CD8-positive, alpha-beta memory T cell (primary cell): ENCODE results near the gene ADIRF. TPM values are rescaled to one million over a fixed set of nuclear protein-coding genes. Genes with fewer than 3 reads are reported as not detected.
A peak's percentile ranks its signal among the peaks of the same experiment; 100 is the strongest.
"Not testable (repeated sequence)": the region's sequence is repeated elsewhere in the genome, so short reads cannot be mapped to it uniquely, and the experiment has no call there.

ENCODE experiments used
- CTCF ChIA-PET: fragments of 350-600 bp; sonication (Branson Sonifier 250); formaldehyde crosslinking; loops from one replicate; lab custom pipeline; 2021; ENCODE audit warnings: antibody characterized with exemption; lab: Charles Lee
- POLR2A ChIA-PET: fragments of 350-600 bp; sonication (Branson Sonifier 250); formaldehyde crosslinking; loops from one replicate; lab custom pipeline; 2021; ENCODE audit warnings: antibody characterized with exemption; lab: Charles Lee
- DNase-seq, 5 donors: peaks; one replicate each; pipeline versions ENCODE4 v3.0.0 to v3.0.0-alpha.2; 2020 to 2022; ENCODE audit warnings: mixed read lengths in 1 of 5
- H3K27ac ChIP-seq: one replicate; pipeline ENCODE4 v1.7.0; 2013; ENCODE audit warnings: low read depth, mild to moderate bottlenecking, low read length, moderate library complexity
- H3K27me3 ChIP-seq: 2 replicates; pipeline ENCODE4 v1.7.0; 2013; ENCODE audit warnings: low read length, mild to moderate bottlenecking; ENCODE audit not compliant: insufficient read depth, poor library complexity, severe bottlenecking
- H3K36me3 ChIP-seq: 2 replicates; pipeline ENCODE4 v1.7.0; 2013; ENCODE audit warnings: mild to moderate bottlenecking, low read length, moderate library complexity; ENCODE audit not compliant: insufficient read depth
- H3K4me1 ChIP-seq: 2 replicates; pipeline ENCODE4 v1.7.0; 2013; ENCODE audit warnings: mild to moderate bottlenecking, low read length, moderate library complexity; ENCODE audit not compliant: insufficient read depth
- H3K4me3 ChIP-seq: 2 replicates; pipeline ENCODE4 v1.7.0; 2013; ENCODE audit warnings: mild to moderate bottlenecking, low read length
- H3K9me3 ChIP-seq: 2 replicates; pipeline ENCODE4 v1.7.0; 2013; ENCODE audit warnings: mild to moderate bottlenecking, low read length
- H3K27ac Mint-ChIP-seq, 8 donors: one replicate each; pipeline ENCODE4 v1.8.0; 2020 to 2021; ENCODE audit warnings: mixed read lengths in 8 of 8, mild to moderate bottlenecking in 6 of 8, inconsistent platforms in 3 of 8, moderate library complexity in 3 of 8
- H3K27me3 Mint-ChIP-seq, 2 donors: one replicate each; pipeline ENCODE4 v1.8.0; 2020 to 2021; ENCODE audit warnings: mixed read lengths in 2 of 2, mild to moderate bottlenecking in 1 of 2, moderate library complexity in 1 of 2
- H3K36me3 Mint-ChIP-seq, 3 donors: one replicate each; pipeline ENCODE4 v1.8.0; 2020 to 2021; ENCODE audit warnings: mixed read lengths in 3 of 3, inconsistent platforms in 1 of 3, mild to moderate bottlenecking in 1 of 3
- H3K4me1 Mint-ChIP-seq, 3 donors: one replicate each; pipeline ENCODE4 v1.8.0; 2020 to 2021; ENCODE audit warnings: mixed read lengths in 3 of 3, inconsistent platforms in 1 of 3, mild to moderate bottlenecking in 1 of 3
- H3K4me3 Mint-ChIP-seq, 7 donors: one replicate each; pipeline ENCODE4 v1.8.0; 2020 to 2021; ENCODE audit warnings: mixed read lengths in 7 of 7, mild to moderate bottlenecking in 6 of 7, moderate library complexity in 4 of 7, inconsistent platforms in 2 of 7
- H3K9me3 Mint-ChIP-seq, 5 donors: one replicate each; pipeline ENCODE4 v1.8.0; 2020 to 2022; ENCODE audit warnings: mixed read lengths in 5 of 5, mild to moderate bottlenecking in 3 of 5, moderate library complexity in 2 of 5, inconsistent platforms in 1 of 5
- polyA plus RNA-seq: library from polyadenylated mRNA; unstranded; fragments of 300-500 nt; fragmentation: Illumina TruSeq; gene quantifications from one replicate; pipeline ENCODE4 v1.2.3, GENCODE V29; 2021
- total RNA-seq, 2 experiments: library from RNA; stranded (reverse); gene quantifications; one replicate each; pipeline ENCODE4 v1.2.3, GENCODE V29; 2021

The ADIRF gene
- total and polyA plus RNA-seq, 3 experiments from 2014 or later = not detected

GRCh38 chr10:86999802-87000403, 31.6 kb downstream of the ADIRF start:
- H3K27ac ChIP-seq, CTCF ChIA-PET, H3K4me1 Mint-ChIP-seq, H3K4me3 Mint-ChIP-seq, H3K4me1 ChIP-seq, H3K9me3 ChIP-seq, H3K27ac Mint-ChIP-seq, H3K27me3 Mint-ChIP-seq, H3K9me3 Mint-ChIP-seq, H3K27me3 ChIP-seq, POLR2A ChIA-PET, H3K4me3 ChIP-seq, H3K36me3 ChIP-seq, H3K36me3 Mint-ChIP-seq, DNase-seq: not testable (repeated sequence)

- Mint-ChIP-seq H3K27ac (no peak overlapping the region), H3K4me1 (no peaks in the 10 kb centered on the region), H3K36me3 (no peaks in the 10 kb centered on the region), H3K4me3 (no peak overlapping the region), H3K27me3 (peaks cover 0 to 4% of the 10 kb centered on the region in 2 donors), H3K9me3 (no peaks in the 10 kb centered on the region)
- H3K9me3 ChIP-seq = no peaks in the 10 kb centered on the region
- DNase-seq = no peak
- POLR2A ChIA-PET = no interaction called here
- no peak overlapping the region for H3K27ac ChIP-seq
- H3K4me1 ChIP-seq = no peaks in the 10 kb centered on the region
- H3K4me3 ChIP-seq = no peak overlapping the region
- no peaks in the 10 kb centered on the region for H3K36me3 ChIP-seq
- CTCF ChIA-PET = no interaction called here
- no peaks in the 10 kb centered on the region for H3K27me3 ChIP-seq
Observed at GRCh38 chr10:87000491-87000890, 32.2 kb downstream of the ADIRF start.

- H3K9me3 Mint-ChIP-seq, H3K9me3 ChIP-seq, H3K4me1 Mint-ChIP-seq, DNase-seq, H3K4me3 Mint-ChIP-seq, H3K27ac Mint-ChIP-seq, POLR2A ChIA-PET, H3K27me3 ChIP-seq, H3K36me3 Mint-ChIP-seq, H3K27me3 Mint-ChIP-seq, H3K27ac ChIP-seq, H3K4me1 ChIP-seq, CTCF ChIA-PET, H3K36me3 ChIP-seq, H3K4me3 ChIP-seq: not testable (repeated sequence)
Observed at GRCh38 chr10:87007124-87007523, 38.8 kb downstream of the ADIRF start.

- DNase-seq, H3K27ac ChIP-seq, H3K27ac Mint-ChIP-seq, H3K9me3 Mint-ChIP-seq, H3K27me3 ChIP-seq, H3K9me3 ChIP-seq, H3K4me1 ChIP-seq, POLR2A ChIA-PET, H3K36me3 Mint-ChIP-seq, H3K4me3 ChIP-seq, H3K27me3 Mint-ChIP-seq, CTCF ChIA-PET, H3K36me3 ChIP-seq, H3K4me3 Mint-ChIP-seq, H3K4me1 Mint-ChIP-seq: not testable (repeated sequence)
Observed at GRCh38 chr10:87007674-87008073, 39.4 kb downstream of the ADIRF start.

- H3K4me3 Mint-ChIP-seq, H3K9me3 Mint-ChIP-seq, H3K27me3 ChIP-seq, H3K4me1 Mint-ChIP-seq, DNase-seq, CTCF ChIA-PET, H3K27ac ChIP-seq, H3K36me3 Mint-ChIP-seq, H3K27me3 Mint-ChIP-seq, H3K4me1 ChIP-seq, H3K27ac Mint-ChIP-seq, H3K4me3 ChIP-seq, H3K9me3 ChIP-seq, H3K36me3 ChIP-seq, POLR2A ChIA-PET: not testable (repeated sequence)
Observed at GRCh38 chr10:87008303-87008702, 40.0 kb downstream of the ADIRF start.

GRCh38 chr10:87009134-87009696, 40.9 kb downstream of the ADIRF start:
- H3K36me3 Mint-ChIP-seq, H3K9me3 Mint-ChIP-seq: not testable (repeated sequence)

GRCh38 chr10:87013528-87013927, 45.2 kb downstream of the ADIRF start:
- DNase-seq, CTCF ChIA-PET, H3K9me3 ChIP-seq, H3K36me3 Mint-ChIP-seq, H3K4me1 ChIP-seq, H3K27me3 ChIP-seq, H3K27me3 Mint-ChIP-seq, H3K27ac ChIP-seq, H3K4me1 Mint-ChIP-seq, POLR2A ChIA-PET, H3K4me3 ChIP-seq, H3K9me3 Mint-ChIP-seq, H3K36me3 ChIP-seq: not testable (repeated sequence)
- peak overlapping the region in 1 of 8 donors; percentile 78 for H3K27ac Mint-ChIP-seq
- H3K4me3 Mint-ChIP-seq = peak overlapping the region in 1 of 7 donors; percentile 49

More at GRCh38 chr10:87009134-87009696, 40.9 kb downstream of the ADIRF start:
- CTCF ChIA-PET, H3K4me3 Mint-ChIP-seq, H3K27me3 ChIP-seq, H3K36me3 ChIP-seq, H3K4me3 ChIP-seq, H3K4me1 Mint-ChIP-seq, DNase-seq, H3K9me3 ChIP-seq, H3K27me3 Mint-ChIP-seq, POLR2A ChIA-PET, H3K27ac ChIP-seq, H3K4me1 ChIP-seq: not testable (repeated sequence)
- H3K27ac Mint-ChIP-seq = peak overlapping the region in 1 of 8 donors; percentile 30

GRCh38 chr10:87014986-87015716, 46.9 kb downstream of the ADIRF start:
- H3K36me3 ChIP-seq, H3K4me1 Mint-ChIP-seq, H3K4me1 ChIP-seq, H3K9me3 Mint-ChIP-seq, H3K4me3 Mint-ChIP-seq, H3K4me3 ChIP-seq, H3K27me3 Mint-ChIP-seq, CTCF ChIA-PET, DNase-seq, POLR2A ChIA-PET, H3K27ac Mint-ChIP-seq, H3K27me3 ChIP-seq, H3K36me3 Mint-ChIP-seq, H3K27ac ChIP-seq, H3K9me3 ChIP-seq: not testable (repeated sequence)
